22Rv1 (cell line): Measurements from ENCODE around the gene SMIM17.

ENCODE experiments used
- ZFX ChIP-seq: fragments of 450-650 bp; IDR thresholded peaks from 2 replicates; pipeline ENCODE4 v1.6.1; 2017; ENCODE audit warnings: antibody characterized with exemption, borderline replicate concordance
- TF ChIP-seq, protein P1 (sequence below): fragments of 450-650 bp; IDR thresholded peaks from 2 replicates; pipeline ENCODE4 v1.5.1; 2017; ENCODE audit warnings: mild to moderate bottlenecking

GRCh38 chr19:56692206-56692895 lies 49.4 kb downstream of the SMIM17 start:
- TF ChIP-seq, protein P1, sequence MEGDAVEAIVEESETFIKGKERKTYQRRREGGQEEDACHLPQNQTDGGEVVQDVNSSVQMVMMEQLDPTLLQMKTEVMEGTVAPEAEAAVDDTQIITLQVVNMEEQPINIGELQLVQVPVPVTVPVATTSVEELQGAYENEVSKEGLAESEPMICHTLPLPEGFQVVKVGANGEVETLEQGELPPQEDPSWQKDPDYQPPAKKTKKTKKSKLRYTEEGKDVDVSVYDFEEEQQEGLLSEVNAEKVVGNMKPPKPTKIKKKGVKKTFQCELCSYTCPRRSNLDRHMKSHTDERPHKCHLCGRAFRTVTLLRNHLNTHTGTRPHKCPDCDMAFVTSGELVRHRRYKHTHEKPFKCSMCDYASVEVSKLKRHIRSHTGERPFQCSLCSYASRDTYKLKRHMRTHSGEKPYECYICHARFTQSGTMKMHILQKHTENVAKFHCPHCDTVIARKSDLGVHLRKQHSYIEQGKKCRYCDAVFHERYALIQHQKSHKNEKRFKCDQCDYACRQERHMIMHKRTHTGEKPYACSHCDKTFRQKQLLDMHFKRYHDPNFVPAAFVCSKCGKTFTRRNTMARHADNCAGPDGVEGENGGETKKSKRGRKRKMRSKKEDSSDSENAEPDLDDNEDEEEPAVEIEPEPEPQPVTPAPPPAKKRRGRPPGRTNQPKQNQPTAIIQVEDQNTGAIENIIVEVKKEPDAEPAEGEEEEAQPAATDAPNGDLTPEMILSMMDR: no peak
- no peak for TF ChIP-seq ZFX
